Colon (tissue), 2 donors: ENCODE data around the gene GNAQ.
"Not testable (repeated sequence)": the region's sequence is repeated elsewhere in the genome, so short reads cannot be mapped to it uniquely, and the experiment has no call there.

Source experiments
- FAIRE-seq: peaks from 2 replicates; lab custom pipeline; 2012; peaks lifted over from hg19 to GRCh38; lab: Jason Lieb, UNC
- donor health status: control.
- donor health status: control.

Gene GNAQ

DNA sequence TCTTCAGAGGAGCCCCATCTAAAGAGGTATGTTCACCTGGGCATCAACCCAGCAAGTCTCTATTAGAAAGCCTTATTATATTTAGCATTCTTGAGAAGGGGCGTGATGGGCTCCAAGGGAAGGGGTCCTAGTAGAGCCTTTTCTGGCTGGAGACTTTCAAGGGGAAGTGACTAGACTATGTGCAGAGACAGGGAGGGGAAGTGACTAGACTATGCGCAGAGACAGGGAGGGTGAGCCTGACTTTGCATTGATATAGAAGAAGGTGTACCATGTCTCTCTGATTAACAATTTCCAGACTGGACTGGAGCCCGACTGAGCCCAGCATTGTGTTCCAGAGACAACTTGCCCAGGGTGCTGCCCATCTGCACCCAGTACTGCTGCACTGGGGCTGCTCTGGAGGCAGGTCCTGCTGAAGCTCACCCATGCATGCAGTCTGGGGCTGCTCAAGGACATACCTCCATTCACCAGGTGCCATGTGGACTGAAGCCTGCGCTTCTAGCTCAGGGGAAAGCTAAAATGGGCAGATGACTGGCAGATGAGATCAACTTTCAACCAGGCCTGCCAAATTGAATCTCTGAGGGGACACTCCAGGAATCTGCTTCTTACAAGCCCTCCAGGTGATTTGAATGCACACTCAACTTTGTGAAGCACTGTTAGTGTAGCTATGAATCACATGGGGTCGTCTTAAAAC, 300.5 kb downstream of the GNAQ start:
- no peak for FAIRE-seq

DNA sequence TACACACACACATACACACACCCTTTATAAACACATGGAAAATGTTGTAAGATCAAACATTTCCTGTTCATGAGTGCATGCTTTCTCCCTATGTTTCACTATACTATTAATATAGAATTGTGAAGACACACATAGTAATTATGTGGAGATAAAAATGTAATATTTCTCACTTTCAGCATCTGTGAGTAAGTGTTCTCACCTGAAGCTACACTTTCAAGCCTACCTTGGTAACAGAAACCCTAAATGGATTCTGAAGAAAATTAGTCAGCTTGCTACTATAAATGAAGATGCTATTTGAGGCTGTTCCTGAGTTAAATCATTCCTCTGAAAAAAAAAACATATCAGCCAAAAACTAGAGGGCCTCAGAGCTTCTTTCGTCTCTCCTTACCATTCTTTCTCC, 302.4 kb downstream of the GNAQ start:
- FAIRE-seq: no peak

DNA sequence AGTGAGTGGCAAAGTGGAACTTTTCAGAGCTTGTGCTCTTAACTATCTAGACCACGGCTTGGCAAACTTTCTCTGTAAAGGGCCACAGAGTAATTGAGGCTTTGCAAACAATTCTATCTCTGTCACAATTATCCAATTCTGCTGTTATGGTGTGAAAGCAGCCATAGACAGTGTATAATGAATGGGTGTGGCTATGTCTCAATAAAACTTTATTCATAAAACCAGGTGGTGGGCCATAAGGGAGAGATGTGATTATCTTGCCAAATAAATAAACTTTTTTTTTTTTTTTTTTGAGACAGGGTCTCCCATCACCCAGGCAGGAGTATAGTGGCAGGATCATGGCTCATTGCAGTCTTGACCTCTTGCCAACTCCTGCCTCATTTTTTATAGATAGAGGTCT, 304.8 kb downstream of the GNAQ start:
- FAIRE-seq: no peak

DNA sequence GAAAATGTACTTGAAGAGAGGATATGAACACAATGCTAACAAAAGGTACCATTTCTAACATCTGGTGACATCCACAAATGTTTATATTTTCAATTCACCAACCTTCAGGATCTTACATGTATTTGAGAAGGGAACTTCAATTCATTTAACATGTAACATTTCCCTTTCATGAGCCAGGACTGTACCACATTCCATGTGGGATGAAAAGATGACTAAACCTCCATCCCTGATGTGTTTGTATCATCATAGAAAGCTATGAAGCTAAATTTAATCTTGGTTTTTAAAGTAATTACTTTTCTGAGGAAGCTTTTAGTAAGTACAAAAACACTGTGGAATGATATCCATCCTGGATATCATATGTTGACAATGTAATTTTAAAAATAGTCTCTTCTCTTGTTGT, 305.3 kb downstream of the GNAQ start:
- FAIRE-seq: no peak

DNA sequence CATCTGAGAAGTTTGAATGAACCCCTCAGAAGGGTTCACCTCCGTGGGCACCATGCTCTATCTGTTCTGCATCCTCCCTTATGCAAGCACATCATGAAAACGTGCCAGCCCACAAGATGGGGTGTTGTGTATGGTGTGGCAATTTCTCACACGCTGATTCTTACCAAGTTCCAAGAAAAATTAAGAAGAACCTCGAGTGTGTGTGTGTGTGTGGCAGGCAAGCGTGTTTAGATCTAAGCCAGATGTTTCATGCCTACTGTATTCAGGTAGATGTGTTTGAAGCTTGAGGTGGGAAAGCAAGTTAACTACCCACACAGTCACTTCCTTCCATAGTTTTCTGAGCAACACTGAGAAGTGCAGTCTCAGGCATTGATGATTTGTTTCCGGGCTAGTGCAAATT, 305.8 kb downstream of the GNAQ start:
- no peak for FAIRE-seq

DNA sequence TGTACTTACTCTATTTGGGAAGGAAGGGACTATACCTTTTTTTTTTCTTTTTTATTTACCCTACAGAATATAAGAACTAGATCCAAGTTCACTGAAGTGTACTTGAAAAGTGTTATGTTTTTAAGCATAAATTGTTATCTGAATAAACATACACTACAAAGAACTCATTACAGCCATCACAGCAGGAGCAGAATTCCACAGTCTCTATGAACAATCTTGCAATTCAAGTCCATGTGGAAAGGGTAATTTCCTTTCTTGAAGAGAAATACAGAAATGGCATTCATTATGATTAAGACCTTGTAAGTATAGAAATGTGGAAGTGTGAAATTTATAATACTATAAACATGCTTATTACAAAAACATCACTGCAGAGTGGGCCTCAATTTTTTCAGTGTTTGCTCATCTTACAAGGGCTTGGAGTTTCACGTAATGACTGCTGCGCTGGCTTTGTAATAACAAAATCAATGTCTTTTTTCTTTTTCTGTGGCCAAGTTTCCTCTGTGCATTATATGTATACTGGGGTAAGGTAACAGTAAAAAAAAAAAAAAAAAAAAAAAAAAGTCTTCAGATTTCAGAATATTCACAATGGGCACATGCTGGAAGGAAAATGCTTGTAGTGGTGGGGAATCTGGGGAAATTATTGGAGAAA, 306.4 kb downstream of the GNAQ start:
- no peak for FAIRE-seq

DNA sequence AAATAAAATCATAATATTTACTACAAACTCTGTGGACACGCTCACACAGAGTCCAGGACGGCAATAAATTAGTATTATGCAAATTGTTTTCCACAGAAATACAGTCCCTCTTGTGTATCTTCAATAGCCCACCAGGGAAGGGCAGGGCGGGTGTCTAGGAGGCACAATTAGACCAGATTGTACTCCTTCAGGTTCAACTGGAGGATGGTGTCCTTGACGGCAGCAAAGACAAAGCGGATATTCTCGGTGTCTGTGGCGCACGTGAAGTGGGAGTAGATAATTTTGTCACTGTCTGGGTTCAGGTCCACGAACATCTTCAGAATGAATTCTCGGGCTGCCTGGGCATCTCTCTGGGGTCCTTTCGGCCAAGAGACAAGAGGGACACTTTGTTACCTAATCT, 310.5 kb downstream of the GNAQ start:
- not testable (repeated sequence) for FAIRE-seq

DNA sequence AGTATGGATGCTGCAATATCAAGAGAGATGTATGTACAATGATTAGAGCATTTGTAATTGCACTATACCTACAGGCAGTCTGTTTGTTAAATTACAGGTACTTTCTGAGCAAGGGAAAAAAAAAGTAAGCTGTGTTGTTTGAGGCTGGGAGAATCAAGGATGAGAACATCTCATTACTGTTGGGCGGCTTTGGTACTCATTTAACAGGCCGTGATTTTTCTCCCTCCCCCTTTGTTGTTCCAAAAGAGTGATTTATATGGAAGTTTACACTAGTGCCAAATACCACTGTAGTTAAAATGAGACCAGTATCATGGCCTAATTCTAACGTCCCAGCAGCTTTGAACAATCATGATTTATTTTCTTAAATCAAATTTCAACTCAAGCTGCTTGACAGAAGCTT, 312.3 kb downstream of the GNAQ start:
- FAIRE-seq: no peak

DNA sequence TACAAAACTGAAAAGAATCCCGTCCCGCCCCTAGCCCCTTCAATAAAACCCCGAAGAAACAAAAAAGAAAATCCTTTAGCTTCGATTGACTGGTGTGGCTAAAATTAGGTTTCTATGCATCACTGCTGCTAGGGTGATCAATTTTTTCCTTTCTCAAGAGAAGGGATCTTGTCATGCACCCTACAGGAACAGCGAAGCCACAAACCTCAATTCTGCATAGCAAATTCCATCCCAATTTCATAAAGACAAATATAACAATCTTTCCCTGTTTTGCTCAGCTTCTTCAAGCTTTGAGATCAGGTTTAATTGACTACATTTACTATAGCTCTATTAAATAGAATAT, 313.3 kb downstream of the GNAQ start:
- FAIRE-seq: not testable (repeated sequence)

DNA sequence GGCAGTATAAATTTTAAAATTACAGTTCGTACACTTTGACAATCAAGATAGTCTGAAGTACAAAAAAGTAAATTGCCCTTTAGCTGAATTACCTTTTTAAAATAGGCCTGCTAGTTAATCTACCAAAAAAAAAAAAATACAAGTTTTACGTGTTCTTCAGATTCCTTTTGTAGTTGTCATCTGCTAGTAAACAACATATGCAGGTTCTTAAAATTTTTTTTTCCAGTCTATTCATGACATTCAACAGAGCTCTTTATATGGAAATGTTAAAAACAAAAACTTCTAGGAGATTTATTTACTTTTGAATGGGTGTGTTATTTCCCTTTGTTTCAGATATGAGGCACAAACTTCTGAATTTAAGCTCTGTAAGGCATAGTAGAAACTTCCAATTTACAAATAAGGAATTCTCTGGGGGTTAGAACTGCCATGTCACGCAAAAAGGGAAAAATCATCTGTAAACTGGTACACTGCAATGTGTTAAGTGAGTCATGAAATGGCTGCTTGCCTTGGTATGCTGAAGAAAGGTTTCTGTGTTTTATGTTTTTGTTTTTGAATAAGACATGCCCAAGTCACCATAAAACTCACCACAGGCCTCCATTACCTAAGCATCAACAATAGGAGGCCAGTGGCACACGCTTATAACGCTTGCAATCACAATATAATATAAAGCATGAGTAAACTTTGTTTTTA, 313.9 kb downstream of the GNAQ start:
- FAIRE-seq: peak; percentile 83

DNA sequence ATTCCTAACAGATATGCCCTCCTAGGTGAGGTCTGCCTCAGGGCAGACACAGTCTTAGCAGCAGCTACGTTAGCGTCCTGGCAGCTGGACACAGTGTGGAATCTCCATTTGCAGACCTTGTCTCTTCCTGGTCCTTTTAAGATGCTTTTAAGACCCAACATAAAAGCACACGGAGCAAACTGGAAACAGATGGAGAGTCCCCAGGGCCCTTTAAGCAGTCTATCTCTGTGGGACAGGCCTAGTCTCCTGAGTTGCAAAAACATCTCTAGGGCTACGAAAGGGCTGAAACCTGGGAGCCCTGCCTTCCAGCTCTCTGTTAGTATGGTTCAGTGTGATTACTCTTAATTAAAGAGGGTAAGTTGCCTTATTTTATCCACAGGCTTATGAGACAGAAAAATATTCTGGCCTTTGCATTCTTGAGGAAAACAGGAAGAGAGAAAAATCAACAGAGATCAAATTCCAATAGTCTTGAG, 317.5 kb downstream of the GNAQ start:
- FAIRE-seq: no peak

DNA sequence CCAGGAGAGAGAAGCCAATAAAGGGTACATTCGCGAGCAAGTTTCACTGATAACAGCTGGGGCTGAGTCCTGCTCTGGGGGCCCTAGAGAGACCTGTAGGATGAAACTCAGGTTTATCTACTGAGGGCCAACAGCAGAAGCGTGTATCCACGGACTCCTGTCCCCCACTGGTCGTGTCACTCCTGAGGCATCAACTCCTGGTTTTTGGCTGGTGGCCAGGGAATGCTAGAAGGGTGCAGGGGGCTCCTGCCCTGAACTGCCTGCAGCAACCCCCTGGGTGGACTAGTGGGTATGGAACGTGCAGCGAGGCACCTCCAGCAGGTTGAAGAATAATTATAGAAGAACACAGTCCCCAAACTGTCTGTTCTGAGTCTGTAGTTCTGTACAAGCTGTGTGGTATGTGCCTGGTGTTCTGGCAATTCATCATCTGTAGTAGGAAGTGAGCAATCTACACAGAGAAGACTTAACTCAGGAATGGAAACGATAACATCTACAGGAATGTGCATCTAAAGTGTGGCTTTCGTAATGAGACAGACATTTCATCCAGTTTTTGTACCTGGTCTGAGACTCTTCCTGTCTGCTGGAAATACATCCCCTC, 319.0 kb downstream of the GNAQ start:
- FAIRE-seq: no peak

DNA sequence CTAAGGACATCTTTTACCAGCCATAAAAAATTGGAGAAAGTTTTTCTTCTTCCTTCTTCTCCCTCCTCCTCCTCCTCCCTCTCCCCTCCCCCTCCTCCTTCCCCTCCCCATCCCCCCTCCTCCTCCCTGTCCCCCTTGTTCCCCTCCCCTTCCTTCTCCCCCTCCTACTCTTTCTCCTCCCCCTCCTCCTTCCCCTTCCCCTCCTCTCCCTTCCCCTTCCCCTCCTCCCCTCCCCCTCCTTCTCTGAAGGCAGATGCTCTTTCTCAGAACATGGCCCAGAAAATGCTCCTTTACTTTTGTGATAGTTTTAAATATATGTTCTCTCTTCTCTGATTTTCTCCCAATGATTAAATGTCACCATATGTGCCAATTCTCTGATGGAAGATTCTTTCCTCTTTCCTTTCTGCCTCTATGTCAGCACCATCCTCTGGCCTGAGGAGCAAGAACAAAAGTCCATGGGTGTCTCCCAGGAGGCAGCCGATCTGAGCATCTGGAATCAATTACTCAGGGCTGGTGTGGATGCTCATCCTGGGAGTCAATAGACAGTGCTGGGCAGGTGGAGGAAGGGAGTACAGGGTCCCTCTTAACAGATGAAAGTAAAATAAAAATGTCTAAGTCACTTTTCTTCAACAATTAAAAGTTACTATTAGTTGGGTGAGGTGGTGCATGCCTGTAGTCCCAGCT, 320.5 kb downstream of the GNAQ start:
- no peak for FAIRE-seq

DNA sequence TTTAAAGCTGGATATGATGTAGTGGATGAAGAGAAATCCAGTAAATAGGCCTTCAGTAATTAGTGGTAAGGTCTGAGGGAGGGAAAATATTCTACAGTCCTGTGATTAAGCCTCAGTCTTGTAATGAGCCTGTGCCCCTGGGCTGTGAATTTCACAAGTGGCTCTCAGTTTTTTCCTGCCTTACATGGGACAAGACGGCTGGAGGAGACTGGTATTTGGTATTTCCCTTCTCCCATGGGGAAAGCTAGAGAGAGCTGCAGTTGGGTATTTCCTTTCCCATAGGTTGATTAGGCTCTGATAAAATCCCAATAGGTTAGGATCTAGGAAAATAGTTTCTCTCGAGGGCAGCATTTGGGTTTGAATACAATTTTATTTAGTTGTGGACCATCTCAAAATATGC, 321.3 kb downstream of the GNAQ start:
- no peak for FAIRE-seq

DNA sequence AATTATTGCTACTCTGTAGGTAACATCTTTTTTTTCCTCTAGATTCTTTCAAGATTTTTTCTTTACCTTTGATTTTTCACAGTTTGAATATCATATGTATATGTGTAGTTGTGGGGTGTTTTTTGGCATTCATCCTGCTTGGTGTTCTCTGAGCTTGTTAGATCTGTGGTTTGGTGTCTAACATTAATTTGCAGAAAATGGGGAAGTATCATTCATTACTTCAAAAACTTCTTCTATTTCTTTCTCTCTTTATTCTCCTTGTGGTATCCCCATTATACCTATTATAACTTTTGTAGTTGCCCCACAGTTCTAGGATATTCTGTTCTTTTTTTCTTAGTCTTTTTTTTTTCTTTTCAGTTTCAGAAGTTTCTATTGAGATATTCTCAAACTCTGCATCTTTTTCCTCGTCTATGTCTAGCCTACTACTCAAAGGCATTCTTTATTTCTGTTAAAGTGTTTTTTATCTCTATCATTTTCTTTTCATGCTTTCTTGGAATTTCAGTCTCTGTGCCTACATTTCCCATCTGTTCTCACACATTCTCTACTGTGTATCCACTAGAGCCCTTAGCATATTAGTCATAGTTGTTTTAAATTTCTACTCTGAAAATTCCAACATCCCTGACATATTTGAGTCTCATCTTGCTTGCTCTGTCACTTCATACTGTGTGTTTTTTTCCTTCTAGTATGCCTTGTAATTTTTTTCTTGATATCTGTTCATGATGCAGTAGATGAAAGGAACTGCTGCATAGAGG, 323.4 kb downstream of the GNAQ start:
- no peak for FAIRE-seq

DNA sequence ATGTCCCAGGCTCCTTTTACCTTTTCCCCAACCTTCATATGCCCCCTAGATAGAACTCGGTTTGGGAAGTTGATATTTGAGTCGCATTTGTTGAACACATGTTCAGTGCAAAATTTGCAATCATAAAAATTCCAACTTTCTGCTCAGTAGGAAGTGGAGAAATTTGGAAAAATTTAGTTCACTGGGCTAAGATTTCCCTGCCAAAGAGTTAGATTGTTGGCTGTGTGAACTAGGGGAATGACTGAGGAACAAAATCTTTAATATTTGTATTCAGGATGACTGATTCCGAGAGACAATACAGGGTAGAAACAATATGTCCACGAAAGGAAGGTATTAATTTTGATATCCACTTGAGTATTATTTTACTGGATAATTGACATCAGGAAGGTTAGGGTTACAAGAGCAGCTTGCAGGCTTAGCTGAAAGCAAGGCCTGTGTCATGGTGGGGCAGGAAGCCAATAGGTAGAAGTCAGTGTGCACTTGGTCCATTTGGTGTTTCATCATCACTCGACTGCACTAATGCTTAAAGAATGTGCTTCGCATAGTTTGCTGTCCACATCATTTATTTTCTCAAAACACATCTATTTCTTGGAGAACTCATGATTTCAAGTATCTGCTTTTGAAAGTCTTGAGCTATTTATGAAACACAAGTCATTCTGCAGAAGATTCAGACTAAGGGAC, 324.1 kb downstream of the GNAQ start:
- FAIRE-seq: no peak

DNA sequence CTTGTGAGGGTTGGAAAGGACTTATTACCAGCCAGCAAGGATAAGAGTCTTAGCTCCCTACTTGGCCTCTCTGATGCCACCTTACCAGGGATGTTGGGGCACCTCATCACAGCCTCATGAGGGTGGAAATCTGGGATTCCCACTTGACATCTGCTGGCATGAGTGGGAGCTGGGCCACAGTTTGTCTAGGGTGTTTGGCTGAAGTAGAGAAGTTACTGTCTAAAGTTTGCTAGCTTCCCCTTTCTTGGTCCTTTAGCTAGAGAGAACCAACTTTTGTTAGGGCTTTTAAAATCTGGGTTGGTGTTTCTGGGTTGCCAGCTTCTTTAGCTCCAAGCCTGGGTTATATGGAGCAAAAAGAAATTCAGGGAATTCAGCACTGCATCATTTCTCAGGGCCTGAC, 326.0 kb downstream of the GNAQ start:
- FAIRE-seq: no peak

DNA sequence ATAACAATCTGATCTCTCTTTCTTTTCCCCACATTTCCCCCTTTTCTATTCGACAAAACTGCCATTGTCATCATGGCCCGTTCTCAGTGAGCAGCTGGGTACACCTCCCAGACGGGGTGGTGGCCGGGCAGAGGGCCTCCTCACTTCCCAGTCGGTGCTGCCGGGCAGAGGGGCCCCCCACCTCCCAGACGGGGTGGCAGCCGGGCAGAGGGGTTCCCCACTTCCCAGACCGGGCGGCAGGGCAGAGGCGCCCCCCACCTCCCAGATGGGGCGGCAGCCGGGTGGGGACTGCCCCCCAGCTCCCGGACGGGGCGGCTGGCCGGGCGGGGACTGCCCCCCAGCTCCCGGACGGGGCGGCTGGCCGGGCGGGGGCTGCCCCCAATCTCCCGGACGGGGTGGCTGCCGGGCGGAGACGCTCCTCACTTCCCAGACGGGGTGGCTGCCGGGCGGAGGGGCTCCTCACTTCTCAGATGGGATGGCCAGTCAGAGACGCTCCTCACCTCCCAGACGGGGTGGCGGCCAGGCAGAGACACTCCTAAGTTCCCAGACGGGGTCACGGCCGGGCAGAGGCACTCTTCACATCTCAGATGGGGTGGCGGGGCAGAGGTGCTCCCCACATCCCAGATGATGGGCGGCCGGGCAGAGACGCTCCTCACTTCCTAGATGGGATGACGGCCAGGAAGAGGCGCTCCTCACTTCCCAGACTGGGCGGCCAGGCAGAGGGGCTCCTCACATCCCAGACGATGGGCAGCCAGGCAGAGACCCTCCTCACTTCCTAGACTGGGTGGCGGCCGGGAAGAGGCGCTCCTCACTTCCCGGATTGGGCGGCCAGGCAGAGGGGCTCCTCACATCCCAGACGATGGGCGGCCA, 328.9 kb downstream of the GNAQ start:
- not testable (repeated sequence) for FAIRE-seq

DNA sequence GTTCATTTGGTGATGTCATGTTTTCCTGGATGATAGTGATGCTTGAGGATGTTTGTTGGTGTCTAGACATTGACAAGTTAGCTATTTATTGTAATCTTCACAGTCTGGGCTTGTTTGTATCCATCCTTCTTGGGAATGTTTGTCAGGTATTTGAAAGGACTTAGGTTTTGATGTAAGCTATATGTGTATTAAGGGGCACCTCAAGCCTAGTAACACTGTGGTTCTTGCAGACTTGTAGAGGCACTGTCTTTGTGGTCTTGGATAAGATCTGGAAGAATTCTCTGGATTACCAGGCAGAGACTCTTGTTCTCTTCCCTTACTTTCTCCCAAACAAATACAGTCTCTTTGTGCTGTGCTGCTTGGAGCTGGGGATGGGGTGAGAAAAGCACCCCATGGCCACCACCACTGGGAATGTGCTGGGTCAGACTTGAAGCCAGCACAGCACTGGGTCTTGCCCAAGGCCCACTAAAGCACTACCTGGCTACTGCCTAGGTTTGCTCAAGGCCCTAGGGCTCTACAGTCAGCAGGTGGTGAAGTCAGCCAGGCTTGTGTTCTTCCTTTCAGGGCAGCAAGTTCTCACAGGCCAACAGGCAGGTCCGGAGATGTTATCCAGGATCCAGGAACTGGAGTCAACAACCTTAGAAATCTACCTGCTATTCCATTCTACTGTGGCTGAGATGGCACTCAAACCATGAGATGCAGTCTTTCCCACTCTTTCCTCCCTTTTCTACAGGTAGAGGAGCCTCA, 334.2 kb downstream of the GNAQ start:
- FAIRE-seq: no peak
